GM10248 (cell line): ENCODE data around the gene GPBP1.

Experiments used
- CTCF ChIA-PET: fragments of 300-600 bp; sonication (Branson Sonifier 250); formaldehyde crosslinking; extraction: SDS; loops from one replicate; lab custom pipeline; 2021; ENCODE audit warnings: antibody characterized with exemption; lab: Yijun Ruan, JAX
- POLR2A ChIA-PET: fragments of 350-650 bp; sonication (Branson Sonifier 250); formaldehyde crosslinking; extraction: SDS; loops from one replicate; lab custom pipeline; 2020; ENCODE audit warnings: antibody characterized with exemption; lab: Yijun Ruan, JAX
- DNase-seq: peaks from one replicate; pipeline ENCODE4 v3.0.0; 2012; ENCODE audit errors: extremely low spot score
- TF ChIP-seq, protein P1 (sequence below): IDR thresholded peaks from 2 replicates; pipeline ENCODE4 v1.5.1; 2012; ENCODE audit warnings: mild to moderate bottlenecking, low read depth; ENCODE audit errors: extremely low read depth, missing control alignments, control extremely low read depth

GPBP1 gene

DNA sequence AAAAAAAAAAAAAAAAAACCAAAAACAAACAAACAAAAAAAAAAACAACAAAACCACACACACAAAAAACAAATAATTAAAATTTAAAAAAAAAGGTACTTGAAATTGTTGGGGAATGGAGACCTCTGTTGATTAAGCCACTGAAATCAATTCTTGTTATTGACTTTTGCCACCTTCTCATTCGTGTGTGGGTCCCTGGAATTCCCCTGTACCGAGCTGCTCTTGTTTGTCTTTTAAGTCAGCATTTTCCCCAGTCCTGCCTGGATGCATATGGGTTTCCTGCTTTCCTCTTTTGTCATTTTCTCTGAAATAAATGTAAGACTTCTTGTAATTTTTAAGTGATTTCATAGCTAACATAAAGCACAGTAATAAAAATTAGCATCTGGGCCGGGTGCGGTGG is 45.5 kb downstream of the GPBP1 start:
- CTCF ChIA-PET: interaction anchor here (0.6 to 3.1 kb wide), 14 partner anchors 10 to 949 kb away, joined by 3 to 23 read pairs (median 4); partner anchors contain the start of gene SETD9
- POLR2A ChIA-PET: no interaction called here
- TF ChIP-seq, protein P1, sequence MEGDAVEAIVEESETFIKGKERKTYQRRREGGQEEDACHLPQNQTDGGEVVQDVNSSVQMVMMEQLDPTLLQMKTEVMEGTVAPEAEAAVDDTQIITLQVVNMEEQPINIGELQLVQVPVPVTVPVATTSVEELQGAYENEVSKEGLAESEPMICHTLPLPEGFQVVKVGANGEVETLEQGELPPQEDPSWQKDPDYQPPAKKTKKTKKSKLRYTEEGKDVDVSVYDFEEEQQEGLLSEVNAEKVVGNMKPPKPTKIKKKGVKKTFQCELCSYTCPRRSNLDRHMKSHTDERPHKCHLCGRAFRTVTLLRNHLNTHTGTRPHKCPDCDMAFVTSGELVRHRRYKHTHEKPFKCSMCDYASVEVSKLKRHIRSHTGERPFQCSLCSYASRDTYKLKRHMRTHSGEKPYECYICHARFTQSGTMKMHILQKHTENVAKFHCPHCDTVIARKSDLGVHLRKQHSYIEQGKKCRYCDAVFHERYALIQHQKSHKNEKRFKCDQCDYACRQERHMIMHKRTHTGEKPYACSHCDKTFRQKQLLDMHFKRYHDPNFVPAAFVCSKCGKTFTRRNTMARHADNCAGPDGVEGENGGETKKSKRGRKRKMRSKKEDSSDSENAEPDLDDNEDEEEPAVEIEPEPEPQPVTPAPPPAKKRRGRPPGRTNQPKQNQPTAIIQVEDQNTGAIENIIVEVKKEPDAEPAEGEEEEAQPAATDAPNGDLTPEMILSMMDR: no peak
- peak; percentile 19 for DNase-seq

DNA sequence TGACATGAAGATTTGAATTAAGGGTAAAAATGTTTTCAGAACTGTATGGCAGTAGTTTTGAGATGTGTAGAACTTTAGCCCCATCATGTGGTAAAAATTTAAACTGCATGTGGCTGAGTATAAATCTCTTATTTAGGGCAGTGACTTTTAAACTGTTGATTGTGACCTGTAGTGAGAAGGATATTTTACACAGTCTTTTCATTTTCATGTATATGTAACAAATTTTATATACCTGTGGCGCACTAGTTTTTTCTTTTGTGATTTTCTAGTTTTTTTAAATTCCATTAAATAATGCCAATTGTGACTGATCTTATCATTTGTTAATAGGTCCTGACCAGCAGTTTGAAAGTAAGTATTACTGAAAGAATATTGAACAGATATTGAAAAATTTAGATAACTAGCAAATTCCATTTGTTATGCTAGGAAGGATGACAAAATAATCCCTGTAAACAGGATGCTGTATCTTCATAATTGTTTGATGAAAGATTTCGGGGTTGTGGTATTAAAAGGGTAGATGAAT is 47.2 kb downstream of the GPBP1 start:
- DNase-seq: peak; percentile 40
- CTCF ChIA-PET: interaction anchor here (2.3 to 3.1 kb wide), 2 partner anchors 84 to 320 kb away, joined by 15 to 23 read pairs; no protein-coding TSS in a partner anchor

DNA sequence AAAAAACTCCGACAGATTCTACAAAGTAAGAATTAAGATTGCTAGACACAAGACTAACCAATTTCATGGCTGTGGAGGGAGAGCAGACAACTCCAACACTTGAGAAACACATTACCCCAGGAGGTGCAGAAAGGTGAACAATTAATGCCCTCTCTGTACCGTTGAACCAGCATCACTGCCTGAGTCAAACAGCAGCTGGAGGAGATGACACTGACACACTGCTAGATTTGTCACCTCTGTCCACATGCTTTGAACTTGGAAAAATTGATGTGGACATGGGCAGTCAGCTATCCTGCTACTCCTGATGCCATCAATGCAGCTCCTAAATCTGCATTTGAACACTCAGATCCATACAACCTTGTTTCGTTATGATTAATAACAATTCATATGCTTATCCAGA is 51.7 kb downstream of the GPBP1 start:
- no peak for DNase-seq
- TF ChIP-seq, protein P1: no peak
- ChIA-PET CTCF (interaction anchor here (0.7 to 2.0 kb wide), 3 partner anchors 10 to 276 kb away, joined by 3 to 6 read pairs (median 3); no protein-coding TSS in a partner anchor), POLR2A (interaction anchor here (0.5 kb wide), 1 partner anchor 364 kb away, joined by 3 read pairs; no protein-coding TSS in a partner anchor)

More for the DNA sequence above, 47.2 kb downstream of the GPBP1 start:
- TF ChIP-seq, protein P1: peak; percentile 66
- POLR2A ChIA-PET: no interaction called here

DNA sequence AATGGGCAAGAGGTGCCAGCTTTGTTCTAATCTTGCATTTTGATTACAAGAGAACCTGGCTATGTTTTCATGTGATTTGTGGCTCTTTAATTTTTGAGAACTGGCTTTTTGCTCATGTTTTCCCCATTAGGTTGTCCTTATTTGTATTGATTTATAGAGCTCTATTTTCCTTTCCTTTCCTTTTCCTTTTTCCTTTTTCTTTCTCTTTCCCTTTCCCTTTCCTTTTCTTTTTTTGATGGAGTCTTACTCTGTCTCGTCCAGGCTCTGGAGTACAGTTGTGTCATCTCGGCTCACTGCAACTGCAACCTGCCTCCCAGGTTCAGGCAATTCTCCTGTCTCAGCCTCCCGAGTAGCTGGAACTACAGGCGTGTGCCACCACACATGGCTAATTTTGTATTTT is 55.5 kb downstream of the GPBP1 start:
- ChIA-PET CTCF (interaction anchor here (1.1 kb wide), 1 partner anchor 9 kb away, joined by 3 read pairs; no protein-coding TSS in a partner anchor), POLR2A (no interaction called here)
- no peak for DNase-seq

DNA sequence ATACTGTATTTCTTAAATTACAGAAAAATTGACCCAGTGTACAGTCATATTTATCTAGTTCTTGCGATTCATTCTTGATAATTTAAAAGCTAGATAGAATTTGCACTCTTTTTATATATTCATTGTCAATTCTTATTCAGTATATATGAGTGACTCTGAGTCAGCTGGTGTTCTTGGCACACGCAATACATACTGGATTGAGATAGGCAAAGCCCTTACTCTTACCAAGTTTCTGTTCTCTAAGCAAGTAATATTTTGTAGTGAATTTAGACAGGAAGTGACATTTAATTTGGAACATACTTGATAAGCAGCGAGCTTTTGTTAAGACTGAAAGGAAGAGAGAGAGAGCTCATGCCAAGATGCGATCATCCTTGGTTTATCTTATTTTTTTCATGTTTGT is 57.7 kb downstream of the GPBP1 start:
- CTCF ChIA-PET: interaction anchor here (0.8 to 2.5 kb wide), 7 partner anchors 8 to 1229 kb away, joined by 3 to 8 read pairs (median 3); no protein-coding TSS in a partner anchor

More for the DNA sequence above, 55.5 kb downstream of the GPBP1 start:
- TF ChIP-seq, protein P1: no peak

DNA sequence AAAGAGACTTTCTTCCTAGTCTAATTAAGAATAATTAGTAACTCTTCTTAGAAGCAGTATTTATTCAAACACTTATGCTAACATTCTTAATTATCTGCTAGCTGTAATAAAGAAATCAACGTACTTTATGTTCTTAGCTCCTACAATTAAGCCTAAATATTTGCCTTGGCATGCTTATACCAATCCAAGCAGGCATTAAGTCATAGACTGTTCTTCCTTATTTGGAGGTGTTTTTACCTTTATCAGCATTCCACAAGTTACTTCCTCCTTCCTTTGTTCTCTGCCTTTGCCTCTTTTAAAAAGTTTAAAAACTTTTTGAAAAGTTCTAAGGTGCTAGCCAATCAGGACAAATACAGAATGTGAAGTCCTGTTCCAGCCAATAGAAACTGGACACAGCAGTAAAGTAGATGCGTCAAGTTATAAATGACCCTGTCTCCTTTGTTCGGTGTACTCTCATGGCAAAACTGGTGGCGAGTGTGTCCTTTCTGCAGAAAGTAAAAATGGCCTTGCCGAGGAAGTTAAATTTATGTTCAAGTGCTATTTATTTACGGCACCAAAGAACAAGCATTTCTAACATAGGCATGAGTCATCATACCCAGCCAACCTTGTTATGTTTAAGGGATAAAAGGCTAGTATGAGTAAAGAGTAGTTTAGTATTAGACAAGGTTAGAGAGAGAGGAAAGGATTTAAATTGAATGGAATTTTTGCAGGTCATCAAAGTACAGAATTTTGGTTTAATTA is 58.6 kb downstream of the GPBP1 start:
- ChIA-PET POLR2A (no interaction called here), CTCF (interaction anchor here (0.8 to 2.5 kb wide), 5 partner anchors 9 to 1228 kb away, joined by 3 to 8 read pairs (median 3); no protein-coding TSS in a partner anchor)
- TF ChIP-seq, protein P1: no peak
- DNase-seq: no peak

More for the DNA sequence above, 57.7 kb downstream of the GPBP1 start:
- POLR2A ChIA-PET: no interaction called here
- no peak for DNase-seq
- TF ChIP-seq, protein P1: no peak
